ENCODE measurements around the gene SH2D1B. TPM values are rescaled to one million over a fixed set of nuclear protein-coding genes. Genes with fewer than 3 reads are reported as not detected.

SH2D1B gene
- total and polyA plus RNA-seq, 9 of the 15 experiments (the other 6 are each of a cell fraction or from before 2014, with no cell fraction given): 5.6 to 19.6 (median 9.7) TPM

GRCh38 chr1:162373541-162374260, 38.2 kb downstream of the SH2D1B start (continued):
- TF ChIP-seq HNRNPL (IDR thresholded peaks at IDR 0.05; ENCODE audit: low read depth, low read length) (no peak), ZNF583 (CRISPR knock-in tag; IDR thresholded peaks at IDR 0.05) (no peak), UBTF (IDR thresholded peaks at IDR 0.05; ENCODE audit: borderline replicate concordance in 1 of 2, low read depth in 2 of 2, low read length in 2 of 2) (no peak), ATF2 (CRISPR knock-in tag; IDR thresholded peaks at IDR 0.05) (no peak), SAP30 (IDR thresholded peaks at IDR 0.05; ENCODE audit: borderline replicate concordance, insufficient read depth, low read depth, low read length, poor library complexity, severe bottlenecking) (no peak), ETV6 (IDR thresholded peaks at IDR 0.05; ENCODE audit: borderline replicate concordance in 1 of 2, low read depth in 2 of 2, low read length in 1 of 2) (no peak), ETV6 (CRISPR knock-in tag; IDR thresholded peaks at IDR 0.05; ENCODE audit: borderline replicate concordance) (no peak), MEIS2 (IDR thresholded peaks at IDR 0.05; ENCODE audit: partially characterized antibody) (peak; percentile 24), TFAM (CRISPR knock-in tag; conservative IDR thresholded peaks at IDR 0.05) (no peak), SRSF3 (IDR thresholded peaks at IDR 0.05; ENCODE audit: insufficient read depth, low read length) (no peak), U2AF1 (optimal IDR thresholded peaks at IDR 0.05; ENCODE audit: low read depth, low read length) (no peak), ZFP30 (CRISPR knock-in tag; IDR thresholded peaks at IDR 0.05; ENCODE audit: borderline replicate concordance) (no peak), E2F8 (IDR thresholded peaks at IDR 0.05; ENCODE audit: low read depth, partially characterized antibody) (no peak), CXXC5 (CRISPR knock-in tag; IDR thresholded peaks at IDR 0.05) (no peak), MIER1 (IDR thresholded peaks at IDR 0.05; ENCODE audit: low read depth) (no peak), SP1 (CRISPR knock-in tag; IDR thresholded peaks at IDR 0.05) (no peak), HOXB6 (CRISPR knock-in tag; IDR thresholded peaks at IDR 0.05; ENCODE audit: borderline replicate concordance) (no peak), ZBTB1 (CRISPR knock-in tag; IDR thresholded peaks at IDR 0.05; ENCODE audit: borderline replicate concordance, low read depth) (no peak), HDAC3 (IDR thresholded peaks at IDR 0.05; ENCODE audit: borderline replicate concordance, partially characterized antibody) (no peak), FOXM1 (IDR thresholded peaks at IDR 0.05; ENCODE audit: low read depth) (no peak), FOXM1 (CRISPR knock-in tag; IDR thresholded peaks at IDR 0.05; ENCODE audit: low read depth) (no peak), ZNF217 (CRISPR knock-in tag; IDR thresholded peaks at IDR 0.05) (no peak)
